ENCODE results near the gene COL27A1. TPM values are rescaled to one million over a fixed set of nuclear protein-coding genes. Genes with fewer than 3 reads are reported as not detected.

Gene COL27A1
- polyA plus RNA-seq, 1 donor, result 45.2 TPM

GRCh38 chr9:114339130-114339908 lies 184.0 kb downstream of the COL27A1 start:
- DNase-seq, result peak; percentile 17

GRCh38 chr9:114341152-114341830 lies 186.0 kb downstream of the COL27A1 start:
- no peak for DNase-seq

- DNase-seq, result no peak
Measured at GRCh38 chr9:114341991-114342390, 186.7 kb downstream of the COL27A1 start.

GRCh38 chr9:114342755-114343440 lies 187.6 kb downstream of the COL27A1 start:
- no peak for DNase-seq

GRCh38 chr9:114343471-114344187 lies 188.3 kb downstream of the COL27A1 start:
- DNase-seq, result no peak

- no peak for DNase-seq
Measured at GRCh38 chr9:114344188-114344566, 188.8 kb downstream of the COL27A1 start.

- DNase-seq, result no peak
Measured at GRCh38 chr9:114344692-114345091, 189.4 kb downstream of the COL27A1 start.

GRCh38 chr9:114345493-114346065 lies 190.2 kb downstream of the COL27A1 start:
- no peak for DNase-seq

GRCh38 chr9:114346146-114346545 lies 190.8 kb downstream of the COL27A1 start:
- no peak for DNase-seq

- DNase-seq, result no peak
Measured at GRCh38 chr9:114347675-114348074, 192.3 kb downstream of the COL27A1 start.

GRCh38 chr9:114348261-114348905 lies 193.0 kb downstream of the COL27A1 start:
- DNase-seq, result no peak

- peak; percentile 73 for DNase-seq
Measured at GRCh38 chr9:114348906-114349482, 193.7 kb downstream of the COL27A1 start.

GRCh38 chr9:114349713-114350480 lies 194.6 kb downstream of the COL27A1 start:
- no peak for DNase-seq

GRCh38 chr9:114350636-114351401 lies 195.5 kb downstream of the COL27A1 start:
- DNase-seq, result no peak

- DNase-seq, result no peak
Measured at GRCh38 chr9:114351932-114352331, 196.6 kb downstream of the COL27A1 start.

- no peak for DNase-seq
Measured at GRCh38 chr9:114355821-114356220, 200.5 kb downstream of the COL27A1 start.

- DNase-seq, result no peak
Measured at GRCh38 chr9:114356792-114357191, 201.5 kb downstream of the COL27A1 start.

- DNase-seq, result no peak
Measured at GRCh38 chr9:114357360-114357759, 202.0 kb downstream of the COL27A1 start.

- no peak for DNase-seq
Measured at GRCh38 chr9:114357911-114358328, 202.6 kb downstream of the COL27A1 start.
